ENCODE measurements around the gene TRAPPC6A.

The TRAPPC6A gene

DNA sequence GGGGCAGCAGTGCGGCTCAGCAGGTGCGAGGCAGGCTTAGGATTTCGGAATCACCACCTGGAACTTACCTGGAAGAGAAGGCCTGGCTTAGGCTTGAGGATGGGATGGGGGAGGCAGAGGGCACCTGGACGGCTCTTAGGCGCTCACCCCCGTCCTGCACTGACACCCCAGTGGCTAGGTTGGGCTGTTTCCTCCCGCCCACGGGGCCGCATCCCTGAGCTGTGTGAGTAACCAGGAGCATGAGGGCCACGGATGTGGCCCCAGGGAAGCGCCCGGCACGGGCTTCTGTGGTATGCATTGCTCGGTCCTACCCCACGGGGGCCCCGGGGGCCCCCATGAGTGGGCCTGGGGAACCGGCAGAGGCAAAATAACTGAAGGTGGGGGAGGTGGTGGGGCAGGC lies 14.9 kb downstream of the TRAPPC6A start:
- no peak for DNase-seq (ENCODE audit: low spot score)

DNA sequence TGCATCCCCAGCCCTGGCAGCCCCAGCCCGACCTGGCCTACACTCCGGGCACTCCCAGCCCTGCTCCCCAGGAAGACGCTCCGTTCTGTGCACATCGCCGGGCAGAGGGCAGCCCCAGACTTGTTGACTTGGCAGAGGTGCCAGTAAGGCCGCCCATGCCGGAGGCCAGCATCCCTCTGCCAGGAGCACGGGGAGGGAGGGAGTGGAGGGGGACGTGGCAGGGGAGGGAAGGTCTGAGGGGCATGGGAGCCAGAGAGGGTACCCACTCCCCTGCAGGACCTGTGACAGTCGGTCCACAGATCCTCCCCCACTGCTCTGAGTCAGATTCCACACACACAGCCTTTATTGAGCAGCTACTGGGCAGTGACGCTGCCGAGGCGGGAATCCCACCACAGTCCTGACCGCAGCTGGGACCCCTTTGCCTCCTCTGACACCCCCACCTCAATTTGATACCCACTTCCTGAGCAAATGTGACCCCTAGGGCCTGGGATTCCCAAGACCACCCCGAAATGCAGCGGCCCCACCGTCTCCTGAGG lies 15.4 kb downstream of the TRAPPC6A start:
- no peak for DNase-seq (ENCODE audit: low spot score)

DNA sequence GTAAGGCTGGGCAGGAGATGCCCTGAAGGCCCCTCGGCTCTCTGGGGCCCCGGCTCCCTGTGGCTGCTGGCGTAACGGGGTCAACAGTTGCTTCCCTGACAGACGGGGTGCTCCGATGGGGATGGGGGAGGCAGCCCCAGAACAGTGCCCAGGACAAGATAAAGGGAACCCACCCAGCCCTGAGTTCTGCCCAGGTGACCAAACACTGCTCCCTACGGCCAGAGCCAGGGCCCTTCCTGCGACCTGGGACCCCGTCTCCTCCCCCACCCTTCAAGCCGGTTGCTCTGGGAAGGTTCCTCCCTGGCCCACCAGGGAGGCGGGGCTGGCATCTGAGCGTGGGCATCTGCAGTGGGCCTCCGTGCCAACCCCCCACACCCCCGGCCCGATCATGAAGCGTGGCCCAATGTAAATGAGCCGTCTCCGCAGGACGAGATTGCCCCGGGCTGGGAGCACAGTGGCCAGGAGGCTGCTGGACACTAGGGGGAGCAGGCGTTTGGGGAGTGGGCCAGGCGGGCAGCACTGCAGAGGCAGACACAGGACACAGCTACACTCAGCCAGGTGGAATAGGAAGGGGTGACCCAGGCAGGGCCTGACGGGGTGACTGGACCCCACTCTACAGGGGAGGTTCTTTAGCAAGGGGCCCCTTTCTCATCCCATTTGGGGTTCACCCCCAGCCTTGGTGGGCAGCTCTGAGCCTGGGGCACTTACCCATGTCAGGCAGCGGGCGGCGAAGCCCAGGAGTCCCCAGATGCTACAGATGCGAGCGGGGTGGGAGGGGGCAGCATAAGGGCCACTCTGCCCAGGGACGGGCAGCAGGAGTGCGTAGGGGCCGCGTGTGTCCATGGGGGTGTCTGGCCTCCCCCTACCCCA lies 16.1 kb downstream of the TRAPPC6A start:
- no peak for DNase-seq (ENCODE audit: low spot score)

DNA sequence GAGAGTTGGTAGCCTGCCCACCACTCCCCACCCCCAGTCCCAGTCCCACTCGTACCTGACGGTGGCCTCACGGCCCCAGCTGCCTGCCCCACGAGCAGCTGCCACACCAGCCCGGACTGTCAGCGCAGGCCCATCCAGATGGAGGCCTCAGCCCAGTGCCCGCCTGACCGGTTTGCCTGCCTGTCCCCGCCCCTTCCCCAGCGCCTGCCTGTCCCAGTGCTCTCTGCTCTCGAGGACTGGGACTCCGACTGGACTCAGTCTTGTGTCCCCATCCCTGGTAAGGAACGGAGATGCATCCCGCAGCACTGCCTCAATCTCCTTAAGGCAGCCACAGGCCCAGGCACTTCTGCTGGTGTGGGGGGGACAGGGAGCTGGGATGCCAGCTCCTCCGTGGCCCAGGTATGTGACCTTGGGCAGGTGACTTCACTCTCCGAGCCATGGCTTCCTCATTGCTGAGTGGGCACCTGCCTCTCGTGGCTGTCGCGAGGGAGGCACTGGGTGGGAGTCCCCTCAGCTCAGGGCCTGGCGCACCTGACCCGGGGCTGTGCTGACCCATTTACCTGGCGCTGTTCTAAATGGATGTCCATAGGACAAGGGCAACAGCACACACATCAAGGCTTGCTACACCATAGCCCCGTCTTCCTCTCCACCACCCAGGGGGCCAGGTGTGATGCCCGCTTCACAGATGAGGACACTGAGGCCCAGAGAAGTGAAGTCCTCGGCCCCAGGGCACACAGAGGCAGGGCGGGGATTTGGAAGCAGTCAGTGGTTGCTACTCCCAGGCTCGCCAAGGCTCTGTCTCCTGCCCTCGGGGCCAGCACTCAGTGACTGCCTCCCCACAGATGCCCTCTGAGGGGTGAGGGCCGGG lies 16.9 kb downstream of the TRAPPC6A start, which contains the start of gene NKPD1:
TSS of gene NKPD1 (minus strand) at position 113 of the 868 bp plus-strand sequence. CDS start 832 bp downstream, outside the sequence.
- DNase-seq (ENCODE audit: low spot score) = no peak

DNA sequence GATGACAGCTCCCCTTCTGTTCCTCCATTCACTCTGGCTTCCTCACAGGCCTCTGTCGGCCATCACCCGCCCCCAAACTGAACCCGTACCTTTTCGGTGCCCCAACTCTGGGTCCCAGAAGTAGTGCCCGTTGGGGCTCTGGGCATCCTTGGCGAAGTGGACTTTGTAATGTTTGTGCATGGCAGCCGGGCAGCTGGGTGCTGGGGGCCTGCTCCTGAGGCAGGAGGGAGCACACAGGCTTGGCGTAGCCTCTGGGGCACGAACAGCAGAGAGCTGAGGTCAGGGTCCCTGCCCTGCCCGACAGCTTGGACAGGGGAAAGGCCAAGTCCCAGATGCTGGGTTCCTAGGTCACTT lies 18.1 kb downstream of the TRAPPC6A start:
- no peak for DNase-seq (ENCODE audit: low spot score)

DNA sequence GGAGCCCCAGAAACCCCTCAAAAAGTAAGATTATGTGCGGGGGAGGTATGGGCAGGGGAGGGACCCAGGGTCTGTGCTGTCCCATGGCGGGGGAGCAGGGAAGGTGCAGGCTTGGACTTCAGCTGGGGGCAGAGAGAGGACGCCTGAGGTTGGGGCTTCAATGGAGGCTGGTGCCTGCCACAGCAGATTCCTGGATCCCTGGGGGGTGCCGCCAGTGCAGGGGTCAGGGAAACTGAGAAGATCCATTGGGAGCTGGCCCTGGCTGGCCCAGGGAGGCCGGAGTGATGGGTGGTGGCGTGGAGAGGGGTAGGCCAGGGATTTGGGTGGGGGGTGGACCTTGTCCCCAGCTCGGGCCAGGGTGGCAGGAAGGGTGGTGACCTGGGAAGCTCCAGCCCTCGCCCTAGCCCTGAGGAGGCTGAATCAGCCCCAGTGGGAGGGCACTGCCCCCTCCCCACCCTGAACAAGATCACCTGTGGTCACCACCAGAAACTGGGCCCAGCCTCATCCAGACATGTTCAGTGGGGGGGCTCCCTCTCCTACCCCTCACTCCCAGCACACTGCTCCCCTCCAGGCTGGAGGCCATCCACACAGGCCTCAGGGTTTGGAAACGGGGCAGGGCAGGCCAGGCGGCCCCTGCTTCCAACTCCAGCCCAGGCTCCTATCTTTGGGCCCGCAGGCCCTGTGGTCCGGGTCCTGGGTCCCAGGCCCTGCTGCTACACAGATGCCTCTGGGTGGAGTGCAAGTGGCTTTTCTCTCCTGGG lies 18.6 kb downstream of the TRAPPC6A start:
- no peak for DNase-seq (ENCODE audit: low spot score)

DNA sequence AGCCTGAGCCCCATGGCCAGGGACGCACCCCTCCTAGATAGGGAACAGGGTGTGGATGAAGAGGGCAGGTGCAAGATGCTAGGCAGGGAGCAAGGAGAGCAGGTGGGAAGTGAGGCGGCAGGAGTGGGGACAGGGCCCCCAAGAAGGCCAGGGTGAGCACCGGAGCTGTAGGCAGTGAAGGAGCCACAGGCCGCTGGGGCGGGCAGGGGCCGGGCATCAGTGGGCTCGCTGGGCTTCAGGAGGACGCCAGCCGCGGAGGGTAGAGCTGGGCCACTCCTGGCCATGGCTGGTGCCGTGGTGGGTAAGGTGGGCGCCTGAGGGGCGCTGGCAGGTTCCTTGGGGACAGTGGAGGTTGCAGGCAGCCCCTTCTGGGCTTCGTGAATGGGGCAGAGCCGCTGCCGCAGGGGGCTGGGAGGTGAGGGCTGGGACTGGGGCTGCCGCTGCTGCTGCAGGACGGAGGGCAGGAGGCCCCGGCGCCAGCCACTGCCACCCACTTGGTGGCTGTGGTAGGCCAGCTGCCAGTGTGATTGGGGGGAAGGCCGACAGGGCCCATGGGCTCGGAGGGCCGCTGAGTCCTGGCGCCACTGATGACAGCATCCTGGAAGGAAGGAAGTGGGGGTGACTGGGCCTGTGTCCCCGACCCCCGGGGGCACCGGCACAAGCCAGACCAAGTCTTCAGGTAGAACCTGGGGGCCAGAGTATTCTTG lies 19.4 kb downstream of the TRAPPC6A start:
- no peak for DNase-seq (ENCODE audit: low spot score)

DNA sequence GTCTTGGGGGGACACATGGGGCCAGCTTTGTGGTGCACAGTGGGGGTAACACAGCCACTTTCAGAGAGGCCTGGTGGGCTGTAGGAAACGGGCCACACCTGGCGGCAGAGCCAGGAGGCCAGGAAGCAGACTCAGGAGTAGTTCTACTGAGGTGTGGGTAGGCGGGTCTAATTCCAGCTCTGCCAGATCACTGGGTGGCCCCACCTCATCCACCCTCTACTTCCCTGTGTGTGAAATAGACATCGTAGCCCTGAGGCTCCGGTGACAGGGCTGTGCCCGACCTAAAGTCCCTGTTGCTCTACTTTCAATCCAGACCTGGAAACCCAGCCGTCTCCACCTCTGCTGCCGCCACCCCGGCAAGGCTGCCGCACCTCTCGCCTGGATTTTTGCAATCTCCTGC lies 21.3 kb downstream of the TRAPPC6A start:
- no peak for DNase-seq (ENCODE audit: low spot score)

DNA sequence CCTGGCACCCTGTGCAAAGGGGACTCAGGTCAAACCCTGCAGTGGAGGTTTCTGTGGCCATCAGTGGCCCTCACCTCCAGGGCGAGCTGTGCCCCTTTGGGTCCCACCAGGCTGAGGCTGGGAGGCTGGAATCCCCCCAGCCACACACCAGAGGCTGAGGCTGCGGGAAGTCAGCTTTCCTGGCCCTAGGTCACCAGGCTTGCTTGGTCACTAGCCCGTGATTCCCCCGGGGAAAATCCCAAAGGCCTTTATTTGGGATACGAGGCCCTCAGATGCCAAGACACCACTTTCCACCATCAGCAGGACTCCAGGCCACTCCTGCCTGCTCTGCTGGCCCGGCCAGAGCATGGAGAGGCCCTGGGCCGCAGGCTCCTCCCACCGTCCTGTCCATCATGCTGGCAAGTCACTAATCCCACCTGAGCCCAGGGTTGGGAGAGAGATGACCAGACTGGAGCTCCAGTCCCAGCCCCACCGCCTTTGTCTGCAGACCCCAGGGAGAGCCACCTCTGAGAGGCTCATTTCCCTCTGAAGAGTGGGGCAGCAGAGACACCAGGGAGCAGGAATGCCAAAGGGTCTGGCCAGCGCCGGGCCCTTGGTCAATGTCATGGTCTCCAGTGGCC lies 21.9 kb downstream of the TRAPPC6A start:
- DNase-seq (ENCODE audit: low spot score) = no peak

DNA sequence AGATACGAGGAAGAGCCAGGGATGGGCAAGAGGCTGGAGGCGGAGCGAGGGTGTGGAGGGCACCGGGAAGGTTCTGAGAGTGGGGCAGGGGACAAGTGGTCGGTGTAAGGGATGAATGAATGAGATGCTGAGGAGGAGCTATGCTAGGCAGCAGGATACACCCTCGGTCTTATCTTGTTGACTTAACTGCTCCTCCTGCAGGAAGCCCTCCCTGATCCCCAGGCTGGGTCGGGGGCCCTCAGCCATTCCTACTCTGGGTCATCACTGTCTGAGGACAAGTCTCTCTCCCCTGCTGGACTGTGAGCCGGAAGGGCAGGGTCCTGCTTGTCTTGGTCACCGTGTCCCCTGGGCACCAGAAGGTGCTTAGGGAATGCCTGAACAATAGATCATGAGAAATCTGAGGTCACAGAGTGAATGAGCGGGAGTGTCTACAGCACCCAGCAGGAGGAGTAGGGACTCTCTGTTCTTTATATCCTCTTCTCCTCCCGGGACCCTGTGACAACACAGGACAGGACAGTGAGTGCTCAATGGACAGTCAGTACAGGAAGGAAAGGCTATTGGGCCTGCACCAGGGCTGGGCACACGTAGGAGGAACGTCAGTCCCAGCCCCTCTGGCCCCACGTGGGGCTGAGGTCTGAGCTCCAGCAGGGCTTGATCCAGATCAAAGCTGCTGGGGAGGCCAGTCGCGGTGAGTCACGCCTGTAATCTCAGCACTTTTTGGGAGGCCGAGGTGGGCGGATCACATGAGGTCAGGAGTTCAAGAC lies 23.8 kb downstream of the TRAPPC6A start:
- DNase-seq (ENCODE audit: low spot score) = no peak

DNA sequence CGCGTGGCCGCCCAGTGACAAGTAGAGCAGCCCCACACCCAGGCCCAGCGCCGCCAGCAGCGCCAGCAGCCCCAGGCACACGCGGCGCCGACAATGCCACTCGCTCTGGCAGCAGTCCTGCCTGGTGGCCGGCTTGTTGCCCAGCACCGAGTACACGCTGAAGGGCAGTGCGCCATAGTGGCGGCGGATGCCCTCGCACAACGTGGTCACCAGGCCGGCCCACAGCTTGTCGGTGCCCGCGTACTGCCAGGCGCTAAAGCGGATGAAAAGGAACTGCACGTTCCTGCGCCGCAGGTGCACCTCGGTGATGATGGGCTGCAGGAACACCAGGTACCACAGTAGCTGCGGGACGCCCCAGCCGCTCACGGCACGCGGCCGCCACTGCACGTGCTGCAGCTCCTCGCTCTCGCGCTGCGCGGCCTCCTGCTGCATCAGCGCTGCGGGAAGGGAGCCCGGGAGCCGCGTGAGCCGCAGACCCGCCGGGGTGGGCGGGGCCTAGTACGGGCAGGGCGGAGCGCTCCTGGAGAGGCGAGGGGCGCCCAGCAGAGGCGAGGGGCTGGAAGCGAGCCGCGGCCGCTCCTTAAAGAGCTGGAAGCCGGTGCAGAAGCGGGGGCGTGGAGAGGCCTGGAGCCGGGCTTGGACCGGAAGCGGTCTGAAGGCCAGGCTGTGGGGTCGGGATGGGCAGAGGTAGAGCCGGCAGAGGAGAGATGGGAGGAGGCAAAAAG lies 24.5 kb downstream of the TRAPPC6A start:
- no peak for DNase-seq (ENCODE audit: low spot score)

DNA sequence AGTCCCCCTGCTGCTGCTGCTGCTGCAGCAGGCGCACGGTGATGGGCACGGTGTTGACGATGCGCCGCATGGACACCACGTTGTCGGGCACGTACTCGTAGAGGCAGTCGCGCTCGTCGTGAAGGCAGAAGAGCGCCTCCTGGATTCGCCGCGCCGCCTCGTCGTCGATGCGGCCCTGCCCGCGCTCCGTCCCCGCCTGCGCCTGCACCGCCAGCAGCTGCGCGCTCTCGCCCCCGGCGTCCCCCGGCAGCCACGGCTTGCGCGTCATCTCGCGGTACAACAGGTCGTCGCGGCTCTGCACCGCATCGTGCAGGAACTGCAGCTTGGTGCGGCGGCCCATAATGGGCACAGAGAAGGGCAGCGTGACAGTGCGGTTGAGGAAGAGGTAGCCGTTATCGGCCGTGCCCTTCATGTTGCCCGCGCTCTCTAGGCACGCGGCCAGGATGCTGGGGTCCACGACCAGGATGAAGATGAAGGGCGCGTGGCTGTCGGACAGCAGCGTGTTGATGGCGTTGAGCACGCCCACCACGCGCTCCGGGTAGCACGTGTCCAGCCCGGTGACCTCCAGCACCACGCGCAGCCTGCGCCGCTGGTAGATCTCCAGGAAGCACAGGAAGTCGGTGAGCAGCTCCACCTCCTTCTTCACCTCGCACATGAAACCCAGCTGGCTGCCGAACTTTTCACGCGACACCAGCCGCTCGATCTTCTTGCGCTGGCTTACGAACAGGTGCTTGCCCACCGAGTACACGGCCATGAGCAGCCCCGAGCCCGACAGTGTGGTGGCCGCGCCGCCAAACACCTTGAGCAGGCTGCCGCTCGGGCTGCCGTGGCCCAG lies 25.3 kb downstream of the TRAPPC6A start:
- no peak for DNase-seq (ENCODE audit: low spot score)

DNA sequence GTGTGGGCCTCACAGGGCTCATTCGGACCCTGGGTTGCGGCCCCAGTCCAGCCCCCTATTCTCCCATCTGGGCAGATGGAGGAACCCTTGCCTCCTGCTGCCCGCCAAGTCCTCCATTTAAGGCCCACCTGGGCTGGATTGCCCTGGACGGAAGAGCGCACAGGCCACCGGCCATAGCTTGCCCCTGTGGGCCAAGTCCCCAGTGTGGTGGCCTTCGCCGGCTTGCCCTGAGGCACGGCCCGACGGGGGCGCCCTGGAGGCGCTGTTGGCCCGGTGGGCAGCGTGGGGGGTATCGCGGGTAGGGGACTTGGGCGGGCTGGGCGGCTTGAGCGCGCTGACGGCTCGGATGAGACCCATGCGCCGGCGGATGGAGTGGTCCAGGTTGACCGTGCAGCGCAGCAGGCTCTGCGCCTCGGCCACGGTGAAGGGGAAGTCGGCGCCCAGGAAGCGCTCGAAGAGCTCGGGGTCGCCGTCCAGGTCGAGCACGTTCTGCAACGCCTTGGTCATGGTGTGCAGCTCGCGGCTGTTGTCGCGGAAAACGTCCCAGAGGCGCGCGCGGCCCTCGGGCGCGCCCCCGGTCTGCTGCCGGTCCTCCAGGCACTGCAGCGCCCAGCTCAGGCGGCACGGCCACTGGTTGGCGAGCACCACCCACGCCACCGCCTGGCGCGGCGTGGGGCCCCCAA lies 26.1 kb downstream of the TRAPPC6A start:
- DNase-seq (ENCODE audit: low spot score) = no peak

DNA sequence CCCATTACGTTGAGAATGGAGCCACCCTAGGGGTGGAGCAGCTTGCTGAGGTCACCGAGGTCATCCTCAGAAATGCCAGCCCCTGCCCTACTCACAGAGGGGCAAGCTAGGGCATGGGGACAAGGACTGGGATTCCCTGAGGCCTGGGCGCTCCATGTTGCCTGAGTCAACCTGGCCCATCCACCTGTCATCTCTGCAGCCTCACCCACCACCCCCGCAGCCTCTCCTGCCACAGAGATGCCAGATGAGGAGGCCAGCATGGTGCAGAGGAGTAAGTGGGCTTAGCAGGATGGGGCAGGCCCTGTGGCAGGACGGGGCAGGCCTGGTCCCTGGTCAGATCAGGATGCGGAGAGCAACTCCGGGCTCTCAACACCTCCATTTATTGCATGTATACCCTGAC lies 26.7 kb downstream of the TRAPPC6A start:
- no peak for DNase-seq (ENCODE audit: low spot score)

DNA sequence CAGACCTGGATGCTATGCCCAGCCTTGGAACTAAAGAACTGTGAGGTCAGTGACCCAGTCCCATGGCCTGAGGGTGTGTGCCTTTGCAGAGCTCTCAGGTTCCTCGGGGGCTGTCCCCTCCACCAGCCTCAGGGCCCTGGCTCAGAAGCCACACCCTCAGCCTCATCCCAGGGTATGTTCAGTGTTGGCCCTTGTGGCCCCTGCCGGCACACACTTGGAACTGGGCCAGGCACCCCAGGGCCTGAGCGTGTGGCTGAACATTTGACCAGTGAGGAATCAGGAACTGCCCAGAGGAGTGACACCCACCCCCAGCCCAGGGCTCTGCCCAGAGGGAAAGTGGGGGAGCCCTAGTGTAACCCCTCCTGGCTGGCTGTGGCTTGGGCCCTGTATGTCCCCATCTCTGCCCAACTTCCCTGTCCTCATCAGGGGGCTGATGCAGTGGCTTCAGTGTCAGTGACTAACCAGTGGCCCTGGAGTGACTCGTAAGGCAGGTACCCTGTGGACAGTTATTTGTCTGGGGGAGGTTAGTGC lies 27.2 kb downstream of the TRAPPC6A start:
- DNase-seq (ENCODE audit: low spot score) = no peak

DNA sequence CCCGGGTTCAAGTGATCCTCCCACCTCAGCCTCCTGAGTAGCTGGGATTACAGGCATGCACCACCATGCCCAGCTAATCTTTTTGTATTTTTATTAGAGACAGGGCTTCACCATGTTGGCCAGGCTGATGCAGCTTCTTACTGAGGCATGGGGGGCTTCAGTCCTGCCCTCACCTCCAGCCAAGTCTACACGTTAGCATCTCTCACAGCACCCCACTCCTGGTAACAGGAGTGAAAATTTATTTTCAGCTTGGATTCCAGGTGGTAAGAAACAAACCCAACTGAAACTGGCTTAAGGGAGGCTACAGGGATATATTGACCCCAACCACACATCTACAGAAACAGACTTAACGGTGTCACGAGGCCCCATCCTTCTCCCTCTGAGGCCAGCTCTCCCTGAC lies 27.9 kb downstream of the TRAPPC6A start:
- no peak for DNase-seq (ENCODE audit: low spot score)

DNA sequence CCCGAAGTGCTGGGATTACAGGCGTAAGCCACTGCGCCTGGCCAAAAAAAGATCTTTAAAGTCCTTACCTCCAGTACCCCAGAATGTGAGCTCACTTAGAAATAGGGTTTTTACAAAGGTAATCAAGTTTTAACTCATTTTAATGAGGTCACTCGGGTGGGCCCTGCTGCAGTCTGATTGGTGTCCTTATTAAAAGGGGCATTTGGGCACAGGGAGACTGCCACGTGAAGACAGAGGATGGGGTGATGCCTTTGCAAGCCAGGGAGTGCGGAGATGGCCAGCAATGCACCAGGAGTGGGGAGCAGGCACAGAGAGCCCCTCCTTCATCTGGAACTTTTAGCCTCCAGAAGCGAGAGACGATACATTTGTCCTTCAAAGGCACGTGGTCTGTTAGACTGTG lies 28.9 kb downstream of the TRAPPC6A start:
- no peak for DNase-seq (ENCODE audit: low spot score)
